IPS-18a (cell line): ENCODE data around the gene CFAP141.
A peak's percentile ranks its signal among the peaks of the same experiment; 100 is the strongest.
"Not testable (repeated sequence)": the region's sequence is repeated elsewhere in the genome, so short reads cannot be mapped to it uniquely, and the experiment has no call there.

ENCODE experiments used
- H3K27ac ChIP-seq: one replicate; pipeline ENCODE4 v1.5.1; 2013; ENCODE audit warnings: low read length
- H3K27me3 ChIP-seq: one replicate; pipeline ENCODE4 v1.6.1; 2013; ENCODE audit warnings: mild to moderate bottlenecking, low read length; ENCODE audit not compliant: control insufficient read depth, insufficient read depth
- H3K36me3 ChIP-seq: one replicate; pipeline ENCODE4 v1.6.1; 2013; ENCODE audit warnings: low read depth, low read length; ENCODE audit not compliant: control insufficient read depth
- H3K4me1 ChIP-seq: one replicate; pipeline ENCODE4 v1.6.1; 2013; ENCODE audit warnings: low read depth, low read length; ENCODE audit not compliant: control insufficient read depth
- H3K4me3 ChIP-seq: one replicate; pipeline ENCODE4 v1.5.1; 2013; ENCODE audit warnings: low read length
- H3K9ac ChIP-seq: one replicate; pipeline ENCODE4 v1.6.1; 2013; ENCODE audit warnings: mild to moderate bottlenecking, low read length, moderate library complexity
- H3K9me3 ChIP-seq: one replicate; pipeline ENCODE4 v1.6.1; 2013; ENCODE audit warnings: low read depth, low read length; ENCODE audit not compliant: control insufficient read depth

Gene CFAP141

DNA sequence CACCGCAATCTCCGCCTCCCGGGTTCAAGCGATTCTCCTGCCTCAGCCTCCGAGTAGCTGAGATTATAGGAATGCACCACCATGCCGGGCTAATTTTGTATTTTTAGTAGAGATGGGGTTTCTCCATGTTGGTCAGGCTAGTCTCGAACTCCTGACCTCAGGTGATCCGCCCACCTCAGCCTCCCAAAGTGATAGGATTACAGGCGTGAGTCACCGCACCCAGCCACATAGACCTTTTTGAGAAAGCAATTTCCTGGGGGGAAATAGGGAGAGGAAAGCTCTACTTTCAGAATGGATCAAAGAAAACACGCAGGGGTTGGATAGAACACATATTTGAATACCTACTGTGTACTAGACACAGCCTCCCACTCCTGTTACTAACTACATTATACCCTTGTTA is 355 bp downstream of the CFAP141 start:
- not testable (repeated sequence) for H3K27me3 ChIP-seq, H3K27ac ChIP-seq, H3K9ac ChIP-seq, H3K9me3 ChIP-seq, H3K4me1 ChIP-seq, H3K4me3 ChIP-seq
- H3K36me3 ChIP-seq: peaks cover 34% of the 10 kb centered on the region

DNA sequence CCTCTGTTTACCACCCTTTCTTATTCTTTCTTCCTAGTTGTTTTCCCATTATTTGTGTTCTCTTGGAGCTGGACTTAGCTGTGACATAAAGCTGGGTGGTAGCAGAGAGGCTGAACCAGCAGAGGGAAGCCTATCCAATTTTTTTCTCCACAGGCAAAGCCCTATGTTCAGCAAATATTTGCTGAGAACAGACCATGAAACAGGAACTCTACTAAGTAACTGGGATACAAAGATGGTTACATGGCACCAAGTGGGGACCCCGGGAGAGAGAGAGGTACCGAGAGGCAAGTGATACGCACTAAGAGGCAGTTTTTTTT is 6.6 kb downstream of the CFAP141 start:
- Histone ChIP-seq H3K4me1 (peaks cover 6% of the 10 kb centered on the region), H3K27me3 (no peaks in the 10 kb centered on the region), H3K27ac (no peak overlapping the region), H3K36me3 (no peaks in the 10 kb centered on the region), H3K4me3 (no peak overlapping the region), H3K9ac (no peak overlapping the region), H3K9me3 (no peaks in the 10 kb centered on the region)

DNA sequence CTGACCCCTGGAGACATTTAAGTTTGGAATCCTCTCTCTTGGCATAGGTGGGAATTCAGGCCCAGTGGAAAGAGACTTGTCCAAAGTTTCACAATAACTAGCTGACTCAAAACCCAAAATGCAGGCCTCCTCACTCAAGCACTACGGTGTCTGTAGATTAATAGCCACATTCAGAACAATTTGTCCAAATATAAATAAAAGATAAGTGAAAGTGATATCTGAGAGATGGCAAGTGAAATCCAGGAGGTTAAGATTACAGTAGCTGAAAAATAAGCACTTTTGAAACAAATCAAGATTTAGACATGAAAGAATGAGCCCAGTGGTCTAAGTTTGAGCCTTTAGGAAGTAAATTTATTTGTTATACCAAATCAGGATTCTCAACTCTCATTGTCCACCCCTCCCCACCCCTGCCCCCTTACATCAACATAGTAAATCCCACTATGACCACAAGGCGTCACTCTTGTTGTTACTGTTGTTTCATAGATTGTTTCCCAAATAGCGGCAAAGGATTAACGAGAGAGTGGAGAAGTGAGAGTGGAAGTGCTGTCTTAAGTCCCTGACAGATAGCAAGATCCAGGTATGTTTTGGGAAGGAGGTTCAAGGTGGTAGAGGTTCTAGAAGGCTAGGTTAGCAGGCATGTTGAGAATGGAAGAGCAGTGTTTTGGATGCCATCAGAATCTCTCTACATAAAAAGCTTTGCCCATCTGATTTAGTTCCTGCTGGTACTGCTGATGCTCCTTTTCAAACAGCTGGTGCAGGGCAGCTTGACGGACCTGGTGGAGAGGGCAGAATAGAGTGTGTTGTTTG is 7.2 kb downstream of the CFAP141 start:
- no peaks in the 10 kb centered on the region for H3K9me3 ChIP-seq
- H3K27me3 ChIP-seq: no peaks in the 10 kb centered on the region
- no peaks in the 10 kb centered on the region for H3K36me3 ChIP-seq
- H3K9ac ChIP-seq: no peak overlapping the region
- H3K4me1 ChIP-seq: peaks cover 6% of the 10 kb centered on the region
- no peak overlapping the region for H3K4me3 ChIP-seq
- no peak overlapping the region for H3K27ac ChIP-seq

DNA sequence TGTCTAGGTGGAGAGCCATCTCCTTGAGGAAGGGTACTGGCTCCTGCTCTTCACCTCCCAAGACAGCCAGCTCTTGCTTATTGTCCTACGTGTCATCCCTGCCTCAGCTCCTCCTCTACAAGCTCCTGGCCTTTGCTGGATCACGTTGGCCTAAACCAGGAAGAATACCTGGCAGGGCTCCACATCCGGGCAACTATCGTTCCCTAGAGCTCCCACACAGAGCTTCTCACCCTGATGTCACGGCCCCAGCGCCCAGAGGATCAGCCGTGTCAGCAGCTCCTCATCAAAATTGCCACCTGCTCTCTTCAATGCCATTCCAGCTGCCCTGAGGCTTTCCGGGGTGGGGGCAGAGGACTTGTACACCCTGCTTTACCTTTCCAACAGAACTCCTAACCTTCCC is 12.3 kb downstream of the CFAP141 start:
- H3K9me3 ChIP-seq: no peaks in the 10 kb centered on the region
- H3K27ac ChIP-seq: no peak overlapping the region
- no peaks in the 10 kb centered on the region for H3K4me1 ChIP-seq
- no peak overlapping the region for H3K9ac ChIP-seq
- H3K36me3 ChIP-seq: no peaks in the 10 kb centered on the region
- H3K4me3 ChIP-seq: no peak overlapping the region
- H3K27me3 ChIP-seq: no peaks in the 10 kb centered on the region

DNA sequence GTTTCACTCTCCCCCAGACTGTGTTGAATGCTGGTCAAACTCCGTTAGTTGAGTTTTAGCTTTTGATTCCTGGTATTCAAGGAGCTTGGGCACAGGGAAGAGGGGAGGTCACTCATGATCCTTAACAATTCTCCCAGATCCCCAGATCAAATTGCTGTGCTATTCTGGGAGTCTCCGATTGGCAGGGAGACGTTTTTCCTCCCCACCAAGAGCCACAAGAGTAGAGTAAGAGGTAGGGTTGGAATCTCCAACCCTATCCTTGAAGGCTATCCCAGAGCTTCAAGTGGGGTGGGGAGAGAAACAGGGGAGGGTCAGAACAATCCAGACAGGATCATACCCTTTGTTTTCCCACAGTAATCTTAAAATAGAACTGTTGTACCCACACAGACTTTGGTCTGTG is 13.7 kb downstream of the CFAP141 start:
- Histone ChIP-seq H3K4me3 (no peak overlapping the region), H3K9me3 (no peaks in the 10 kb centered on the region), H3K9ac (no peak overlapping the region), H3K36me3 (no peaks in the 10 kb centered on the region), H3K4me1 (peaks cover 5% of the 10 kb centered on the region), H3K27me3 (no peaks in the 10 kb centered on the region), H3K27ac (no peak overlapping the region)

DNA sequence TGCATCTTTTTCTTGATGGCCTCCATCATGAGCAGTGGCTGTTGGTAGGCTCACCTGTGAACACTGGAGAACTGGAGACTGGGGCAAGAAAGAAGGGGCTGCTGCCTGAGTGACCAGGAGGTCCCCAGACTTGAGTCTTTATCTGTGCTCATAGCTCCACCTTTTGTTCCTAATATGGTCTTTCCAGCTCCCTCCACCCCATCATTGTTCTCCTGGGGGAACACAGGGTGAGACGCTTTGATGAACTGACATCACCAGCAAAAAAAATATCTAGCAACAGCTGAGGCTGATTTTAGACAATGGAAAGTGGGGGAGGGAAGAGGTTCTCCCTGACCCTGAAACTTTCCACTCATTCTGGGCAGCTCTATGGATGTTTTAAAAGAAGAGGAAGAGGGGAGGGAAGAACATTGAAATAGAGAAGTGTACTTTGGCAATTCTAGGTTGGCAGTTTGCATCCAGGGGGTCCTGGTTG is 14.1 kb downstream of the CFAP141 start, which contains the start of gene TPM3:
TSS of gene TPM3 (minus strand) at position 111 of the 472 bp plus-strand sequence. CDS start at position 29, 82 bp downstream.
- no peak within 1 kb of the TSS for H3K9ac ChIP-seq
- no peaks in the 10 kb centered on the region for H3K36me3 ChIP-seq
- peaks cover 9% of the 10 kb centered on the region for H3K4me1 ChIP-seq
- H3K27ac ChIP-seq: no peak within 1 kb of the TSS
- no peaks in the 10 kb centered on the region for H3K9me3 ChIP-seq
- no peaks in the 10 kb centered on the region for H3K27me3 ChIP-seq
- H3K4me3 ChIP-seq: no peak within 1 kb of the TSS

DNA sequence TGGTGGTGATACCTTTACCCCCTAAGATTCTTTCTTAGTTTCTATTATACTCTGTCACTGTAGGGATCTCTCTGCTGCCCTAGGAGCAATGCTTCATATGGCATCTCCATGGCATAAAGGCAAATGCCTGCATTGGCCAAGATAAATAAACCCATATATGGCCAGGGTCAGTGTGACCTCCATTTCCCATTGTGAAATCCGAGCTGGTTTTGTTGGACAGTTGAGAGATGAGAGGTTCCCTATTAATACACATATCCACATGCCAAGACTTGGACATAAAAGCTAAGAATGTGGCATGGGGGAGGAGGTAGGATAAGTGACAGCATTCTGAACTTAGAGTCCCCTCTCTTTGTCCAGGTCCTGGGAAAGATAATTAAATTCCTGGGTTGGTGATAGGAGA is 15.6 kb downstream of the CFAP141 start:
- Histone ChIP-seq H3K4me1 (peaks cover 24% of the 10 kb centered on the region), H3K27ac (no peak overlapping the region), H3K27me3 (no peaks in the 10 kb centered on the region)

DNA sequence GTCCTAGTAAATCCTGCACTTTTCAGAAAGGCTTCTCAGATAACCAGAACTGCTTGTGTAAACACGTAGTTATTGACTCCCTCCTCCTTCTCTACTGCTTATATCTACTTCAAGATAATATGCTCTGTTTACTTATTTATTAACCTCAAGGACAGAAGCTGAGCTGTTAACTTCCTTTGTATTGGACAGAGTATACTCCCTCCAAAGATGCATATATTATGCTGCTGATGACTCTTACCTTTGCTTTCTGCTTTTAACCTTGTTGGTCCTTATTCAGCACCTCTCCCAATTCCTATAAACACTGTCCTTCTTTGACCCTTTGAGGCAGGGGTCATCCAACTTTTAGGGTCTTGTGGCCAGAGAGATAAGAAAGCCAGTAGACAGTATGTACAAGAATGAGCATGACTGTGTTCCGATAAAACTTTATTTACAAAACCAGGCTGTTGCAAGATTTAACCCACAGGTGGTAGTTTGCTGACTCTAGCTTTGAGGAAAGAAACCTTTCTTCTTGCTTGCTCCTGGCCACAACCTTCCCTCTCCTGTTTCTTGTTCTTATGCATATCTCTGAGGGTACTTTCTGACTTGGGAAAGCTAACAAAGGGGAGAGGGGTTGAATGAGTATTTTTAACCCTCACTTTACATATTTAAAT is 19.2 kb downstream of the CFAP141 start:
- Histone ChIP-seq H3K4me1 (peaks cover 24% of the 10 kb centered on the region), H3K27ac (peak overlapping the region; percentile 83), H3K27me3 (no peaks in the 10 kb centered on the region), H3K9me3 (no peaks in the 10 kb centered on the region), H3K4me3 (peak overlapping the region; percentile 37), H3K36me3 (no peaks in the 10 kb centered on the region), H3K9ac (peak overlapping the region; percentile 37)

More for the DNA sequence above, 15.6 kb downstream of the CFAP141 start:
- Histone ChIP-seq H3K9ac (no peak overlapping the region), H3K36me3 (no peaks in the 10 kb centered on the region), H3K9me3 (no peaks in the 10 kb centered on the region), H3K4me3 (no peak overlapping the region)

DNA sequence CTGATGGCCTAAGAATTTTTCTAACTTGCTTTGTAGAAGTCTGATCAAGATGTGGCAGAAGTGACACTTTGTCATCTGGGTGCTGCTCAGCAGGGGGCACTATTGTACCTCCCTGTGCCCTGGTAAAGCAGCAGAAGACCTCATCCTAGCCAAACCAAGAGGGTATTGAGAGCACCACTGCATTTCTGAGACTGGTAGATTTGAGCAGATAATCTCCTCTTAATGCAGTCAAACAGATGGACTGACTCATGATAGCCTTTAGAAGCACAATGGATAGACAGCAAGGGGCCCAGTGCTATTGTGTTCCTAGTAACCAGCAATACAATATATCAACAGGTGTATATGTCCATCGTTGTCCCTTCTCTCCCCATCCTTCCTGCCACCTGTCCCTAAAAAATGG is 20.0 kb downstream of the CFAP141 start:
- H3K9ac ChIP-seq: peak overlapping the region; percentile 37
- H3K27ac ChIP-seq: no peak overlapping the region

DNA sequence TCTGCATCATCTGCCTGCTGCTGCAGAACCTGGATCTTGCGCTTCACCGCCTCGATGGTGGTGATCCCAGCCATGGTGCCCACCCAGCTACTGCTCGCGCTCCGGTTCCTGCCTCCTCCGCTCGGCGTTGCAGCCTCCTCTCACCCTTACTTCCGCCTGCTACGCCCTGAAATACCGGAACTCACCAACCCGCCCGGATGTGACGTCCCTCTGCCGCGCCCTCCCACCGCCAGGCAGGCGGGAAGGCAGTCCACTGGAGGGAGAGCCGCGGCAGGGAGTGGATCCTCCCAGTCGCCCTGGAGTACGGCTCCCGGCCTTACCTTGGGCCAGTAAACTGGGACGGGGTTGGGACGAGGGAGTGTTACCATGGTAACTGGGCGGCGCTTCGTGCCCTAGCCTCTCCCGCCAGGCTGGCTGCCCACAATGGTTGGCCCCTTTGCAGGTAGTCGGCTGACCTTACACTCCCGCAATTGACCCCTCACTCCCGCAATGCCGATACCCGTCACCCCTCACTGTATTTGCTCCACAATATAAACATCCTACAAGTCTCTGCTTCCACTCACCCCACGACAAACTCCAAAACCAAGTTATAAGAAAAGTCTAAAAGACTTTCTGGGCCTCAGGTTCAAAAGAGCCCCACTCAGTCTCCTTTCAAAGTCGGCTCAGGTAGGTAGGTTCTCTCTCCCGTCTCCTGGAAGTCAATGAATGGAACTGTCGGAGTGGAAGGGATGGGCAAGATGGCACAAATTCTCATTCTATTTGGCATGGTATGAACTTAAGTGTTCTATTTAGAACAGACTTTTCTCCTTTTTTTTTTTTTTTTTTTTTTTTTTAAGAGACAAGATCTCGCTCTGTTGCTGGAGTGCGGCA is 22.9 kb downstream of the CFAP141 start:
- peaks cover 41% of the 10 kb centered on the region for H3K4me1 ChIP-seq
- peak overlapping the region; percentile 97 for H3K4me3 ChIP-seq
- H3K27me3 ChIP-seq: no peaks in the 10 kb centered on the region
- H3K36me3 ChIP-seq: peaks cover 9% of the 10 kb centered on the region
- H3K27ac ChIP-seq: peak overlapping the region; percentile 98
- peak overlapping the region; percentile 89 for H3K9ac ChIP-seq
- H3K9me3 ChIP-seq: no peaks in the 10 kb centered on the region

More for the DNA sequence above, 20.0 kb downstream of the CFAP141 start:
- Histone ChIP-seq H3K4me3 (peak overlapping the region; percentile 37), H3K9me3 (no peaks in the 10 kb centered on the region), H3K4me1 (peaks cover 24% of the 10 kb centered on the region), H3K36me3 (no peaks in the 10 kb centered on the region), H3K27me3 (no peaks in the 10 kb centered on the region)

DNA sequence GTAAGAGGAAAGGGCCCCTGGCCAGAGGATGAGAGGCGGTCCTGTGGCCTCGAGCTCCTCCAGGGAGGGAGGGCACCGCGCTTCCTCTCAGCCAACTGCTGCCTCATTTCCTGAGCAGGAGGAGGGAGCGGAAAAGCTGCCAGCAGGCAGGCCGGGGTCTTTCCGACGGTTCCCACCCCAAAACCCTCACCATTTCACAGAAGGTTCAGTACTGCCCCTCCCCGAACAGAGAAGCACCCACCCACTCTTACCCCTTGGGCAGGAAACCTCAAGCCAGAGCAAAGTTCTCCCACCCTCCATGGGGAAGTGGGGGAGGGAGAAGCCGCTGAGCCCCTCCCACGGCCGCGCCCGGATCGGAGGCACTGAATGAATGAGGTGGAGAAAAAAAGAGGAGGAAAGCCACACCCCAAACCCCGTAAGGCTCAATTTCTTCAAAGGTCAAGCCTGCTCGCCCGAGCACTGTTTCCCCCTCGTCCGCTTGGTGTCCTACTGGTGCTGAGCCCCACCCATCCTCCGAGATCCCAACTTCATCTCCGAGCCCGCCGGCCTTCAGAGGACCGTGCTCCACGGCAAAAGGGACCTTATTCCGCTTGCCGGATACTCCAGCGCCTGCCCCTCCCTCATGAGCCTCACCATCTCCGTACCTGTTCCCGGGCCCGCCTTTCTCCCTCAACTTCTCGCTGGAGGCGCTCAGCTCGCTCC is 23.6 kb downstream of the CFAP141 start:
- peaks cover 37% of the 10 kb centered on the region for H3K4me1 ChIP-seq
- peak overlapping the region; percentile 76 for H3K9ac ChIP-seq
- H3K4me3 ChIP-seq: peak overlapping the region; percentile 97
- H3K9me3 ChIP-seq: no peaks in the 10 kb centered on the region
- H3K36me3 ChIP-seq: peaks cover 9% of the 10 kb centered on the region
- no peaks in the 10 kb centered on the region for H3K27me3 ChIP-seq
- H3K27ac ChIP-seq: peak overlapping the region; percentile 44
